H1 (cell line): ENCODE measurements around the gene ZNF440. TPM values are rescaled to one million over a fixed set of nuclear protein-coding genes. Genes with fewer than 3 reads are reported as not detected.

ENCODE experiments used
- CHD2 ChIP-seq: IDR thresholded peaks from 2 replicates; pipeline ENCODE4 v1.6.1; 2012; ENCODE audit warnings: low read length, improper control_type of control experiment
- CHD7 ChIP-seq: fragments of 300-600 bp; sonication (generic); IDR thresholded peaks from 2 replicates; pipeline ENCODE4 v1.7.1; 2012; ENCODE audit warnings: low read length, moderate library complexity, mild to moderate bottlenecking, inconsistent platforms; ENCODE audit not compliant: insufficient replicate concordance
- CTCF ChIP-seq, 3 experiments: IDR thresholded peaks; 1 replicate in 2 of 3; 2 replicates in 1 of 3; pipeline versions ENCODE4 v1.5.1 to v1.6.1; 2011; ENCODE audit warnings: low read length in 3 of 3, mild to moderate bottlenecking in 3 of 3, inconsistent platforms in 2 of 3, low read depth in 1 of 3, moderate library complexity in 1 of 3; ENCODE audit not compliant: insufficient read depth in 1 of 3; ENCODE audit errors: control extremely low read depth in 1 of 3
- RNF2 ChIP-seq: fragments of 200-900, 300-1000 bp; sonication (generic); IDR thresholded peaks from 2 replicates; pipeline ENCODE4 v1.7.1; 2016; ENCODE audit warnings: borderline replicate concordance, low read depth, mild to moderate bottlenecking, antibody characterized with exemption, low read length; ENCODE audit not compliant: poor library complexity, severe bottlenecking; ENCODE audit errors: missing control alignments
- polyA plus RNA-seq, 7 experiments: library from polyadenylated mRNA; depleted of rRNA in 3 of 7; stranded (reverse) in 5 of 7; unstranded in 2 of 7; fragments of >200 nt in 5 of 7; fragments of 200-250 nt in 2 of 7; gene quantifications; 1 replicate in 5 of 7; 2 replicates in 1 of 7; 4 replicates in 1 of 7; pipeline versions ENCODE4 v1.2.1 to v1.2.3, GENCODE V29; 2011 to 2013; ENCODE audit warnings: missing spikeins in 2 of 7, mixed read lengths in 2 of 7
- total RNA-seq: library from RNA; stranded (reverse); fragmentation: NEBNext Ultra II Directional; extraction: Animal tissue kit (Norgen Biotek cat#: 25700); gene quantifications from 2 replicates; pipeline ENCODE4 v1.2.1, GENCODE V29; 2021
- TF ChIP-seq, protein P1 (sequence below): IDR thresholded peaks from 2 replicates; pipeline ENCODE4 v1.6.1; 2012; ENCODE audit warnings: inconsistent platforms

The ZNF440 gene
- total and polyA plus RNA-seq, 2 of the 8 experiments (the other 6 are each of a cell fraction or from before 2014, with no cell fraction given) = 0.77 to 6.5 TPM

- no peak for TF ChIP-seq CHD7
- TF ChIP-seq RNF2 = no peak
- TF ChIP-seq CHD2 = no peak
- TF ChIP-seq, protein P1, sequence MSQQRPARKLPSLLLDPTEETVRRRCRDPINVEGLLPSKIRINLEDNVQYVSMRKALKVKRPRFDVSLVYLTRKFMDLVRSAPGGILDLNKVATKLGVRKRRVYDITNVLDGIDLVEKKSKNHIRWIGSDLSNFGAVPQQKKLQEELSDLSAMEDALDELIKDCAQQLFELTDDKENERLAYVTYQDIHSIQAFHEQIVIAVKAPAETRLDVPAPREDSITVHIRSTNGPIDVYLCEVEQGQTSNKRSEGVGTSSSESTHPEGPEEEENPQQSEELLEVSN = no peak
- no peak for TF ChIP-seq CTCF (IDR thresholded peaks at IDR 0.05; ENCODE audit: control extremely low read depth in 1 of 3, insufficient read depth in 1 of 3, low read depth in 1 of 3, low read length in 3 of 3)
Measured at GRCh38 chr19:11792942-11793341, 21.1 kb upstream of the ZNF440 start (continued).
